HG02623 (cell line): ENCODE data around the gene YJU2.
"Not testable (repeated sequence)": the region's sequence is repeated elsewhere in the genome, so short reads cannot be mapped to it uniquely, and the experiment has no call there.

Source experiments
- ATAC-seq: cut with Tn5 transposase; IDR thresholded peaks from one replicate; pipeline ENCODE4 v1.9.1; 2021; ENCODE audit warnings: moderate library complexity; ENCODE audit not compliant: unreplicated experiment

The YJU2 gene

DNA sequence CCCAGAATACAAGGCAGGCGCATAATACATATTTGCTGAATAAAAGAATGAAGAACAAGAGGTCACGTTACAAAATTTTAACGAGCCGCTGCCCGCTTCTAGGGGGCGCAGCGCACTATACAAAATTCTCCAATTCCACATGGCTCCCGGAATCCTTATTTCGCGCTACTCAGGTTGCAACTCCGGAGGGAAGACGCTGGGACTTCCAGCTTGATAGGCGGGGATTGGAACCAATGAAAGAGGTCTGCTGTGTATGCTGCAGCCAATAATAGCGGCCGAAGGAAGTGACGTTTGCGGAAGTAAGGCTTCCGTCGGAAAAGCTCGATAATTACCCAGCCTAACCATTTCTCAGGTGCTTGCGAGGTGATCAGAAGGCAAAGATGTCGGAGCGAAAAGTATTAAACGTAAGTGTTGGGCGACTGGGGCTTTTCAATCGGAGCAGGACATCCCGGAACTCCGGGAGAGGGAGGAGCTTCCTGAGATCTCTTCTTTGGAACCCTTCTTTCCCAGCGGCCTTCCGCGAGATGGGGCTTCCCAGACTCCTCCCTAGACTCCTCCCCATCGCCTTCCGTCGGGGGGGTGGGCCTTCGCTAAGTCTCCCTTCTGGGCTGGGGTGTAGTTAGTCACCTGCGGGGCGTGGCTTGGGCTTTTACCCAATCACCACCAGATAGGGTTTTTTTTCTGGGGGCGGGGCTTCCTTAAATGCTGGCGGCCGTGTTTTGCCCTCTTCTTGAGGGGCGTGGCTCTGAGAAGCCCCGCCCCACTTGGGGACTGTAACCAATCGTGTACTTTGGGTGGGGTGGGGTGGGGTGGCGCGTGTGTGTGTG, at the start of gene YJU2:
Gene YJU2 (plus strand): TSS at position 314 of the 827 bp plus-strand sequence. CDS start 67 bp downstream, at position 381.
- peak; percentile 76 for ATAC-seq

DNA sequence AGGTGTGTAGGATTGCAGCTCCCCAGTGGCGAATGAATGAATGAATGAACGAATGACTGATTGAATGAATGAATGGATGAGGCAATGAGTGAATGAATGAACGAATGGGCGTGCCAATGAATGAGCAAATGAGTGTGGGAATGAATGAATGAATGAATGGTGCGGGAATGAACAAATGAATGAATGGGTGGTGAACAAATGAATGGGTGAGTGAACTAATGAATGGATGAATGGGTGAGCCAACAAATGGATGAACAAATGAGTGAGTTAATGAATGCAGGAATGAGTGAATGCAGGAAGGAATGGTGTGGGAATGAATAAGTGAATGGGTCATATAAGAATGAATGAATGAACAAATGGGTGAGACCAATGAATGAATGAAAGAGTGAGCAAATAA, 49.7 kb upstream of the YJU2 start:
- ATAC-seq = no peak

DNA sequence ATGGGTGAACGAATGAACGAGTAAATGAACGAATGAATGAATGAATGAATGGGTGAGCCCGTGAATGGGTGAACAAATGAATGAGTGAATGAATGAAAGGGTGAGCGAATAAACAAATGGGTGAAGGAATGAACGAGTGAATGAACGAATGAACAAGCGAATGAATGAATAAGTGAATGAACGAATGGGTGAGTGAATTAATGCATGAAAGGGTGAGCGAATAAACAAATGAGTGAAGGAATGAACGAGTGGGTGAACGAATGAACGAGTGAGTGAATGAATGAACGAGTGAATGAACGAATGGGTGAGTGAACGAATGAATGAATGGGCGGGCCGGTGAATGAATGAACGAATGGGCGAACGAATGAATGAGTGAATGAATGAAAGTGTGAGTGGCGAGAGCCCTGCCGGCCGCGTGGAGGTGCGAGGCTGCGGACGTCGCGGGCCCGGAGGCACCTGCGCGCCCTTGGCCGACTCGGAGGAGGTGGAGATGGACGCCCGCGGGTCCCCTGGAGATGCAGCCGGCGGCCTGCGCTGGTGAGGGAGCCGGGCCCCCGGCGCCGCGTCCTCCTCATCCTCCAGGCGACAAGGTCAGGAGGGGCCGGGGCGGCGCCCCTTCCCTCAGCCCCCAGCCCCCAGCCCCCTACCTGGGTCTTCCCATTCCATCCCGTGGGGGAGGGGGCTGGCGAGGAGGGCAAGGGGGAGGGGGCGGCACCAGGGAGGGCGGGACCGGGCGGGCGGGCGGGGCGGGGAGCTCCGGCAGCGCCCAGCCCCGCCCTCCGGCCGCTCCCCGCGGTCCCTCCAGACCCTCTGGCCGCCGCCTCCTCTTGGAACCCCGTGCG, 49.0 kb upstream of the YJU2 start:
- ATAC-seq = no peak

DNA sequence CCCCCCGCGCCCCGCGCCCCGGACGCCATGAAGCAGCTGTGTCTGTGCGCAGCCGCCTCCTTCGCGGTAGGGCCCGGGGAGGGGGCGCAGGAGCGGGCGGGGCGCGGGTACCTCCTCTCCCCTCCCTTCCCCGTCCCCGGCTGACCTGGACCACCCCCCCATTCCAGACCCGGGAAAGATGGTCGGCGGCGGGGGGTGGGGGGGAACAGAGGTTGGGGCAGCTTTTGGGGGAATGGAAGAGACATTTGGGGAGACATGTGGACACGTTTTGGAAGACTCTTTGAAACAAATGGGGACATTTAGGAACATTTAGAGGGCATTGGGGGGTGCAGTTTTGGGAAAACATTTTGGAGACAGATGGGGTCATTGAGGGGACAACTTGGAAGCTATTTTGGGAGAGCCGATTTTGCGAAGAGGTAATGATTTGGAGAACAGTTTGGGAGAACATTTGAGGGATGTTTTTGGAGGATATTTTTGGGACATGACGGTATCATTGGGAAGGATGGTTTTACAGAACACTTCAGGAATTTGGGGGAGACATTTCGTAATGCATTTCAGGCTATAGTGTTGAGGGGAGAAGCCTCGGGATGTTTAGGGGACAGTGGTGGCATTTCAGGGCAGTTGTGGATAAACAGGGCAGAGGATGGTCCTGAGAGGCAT, 48.3 kb upstream of the YJU2 start:
- ATAC-seq = no peak

DNA sequence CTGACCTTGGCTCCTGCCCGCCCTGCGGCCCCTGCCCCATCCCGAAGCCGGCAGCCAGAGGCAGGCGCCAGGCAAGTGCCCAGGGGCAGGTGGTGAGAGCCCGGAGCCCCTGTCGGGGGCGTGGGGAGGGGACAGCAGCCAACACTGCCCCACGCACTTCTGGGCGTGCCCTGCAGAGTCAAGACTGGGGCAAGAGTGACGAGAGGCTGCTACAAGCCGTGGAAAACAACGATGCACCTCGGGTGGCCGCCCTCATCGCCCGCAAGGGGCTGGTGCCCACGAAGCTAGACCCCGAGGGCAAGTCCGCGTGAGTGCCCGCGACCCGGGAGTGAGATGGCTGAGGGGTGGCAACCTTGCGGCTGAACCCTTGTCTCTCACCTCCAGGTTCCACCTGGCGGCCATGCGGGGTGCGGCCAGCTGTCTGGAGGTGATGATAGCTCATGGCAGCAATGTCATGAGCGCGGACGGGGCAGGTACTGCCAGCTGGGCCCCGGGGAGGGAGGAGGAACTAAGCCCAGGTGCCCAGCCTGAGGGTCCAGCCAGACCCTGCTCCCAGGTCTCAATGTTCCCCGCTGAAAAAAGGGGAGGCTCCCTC, 47.1 kb upstream of the YJU2 start:
- ATAC-seq = no peak

DNA sequence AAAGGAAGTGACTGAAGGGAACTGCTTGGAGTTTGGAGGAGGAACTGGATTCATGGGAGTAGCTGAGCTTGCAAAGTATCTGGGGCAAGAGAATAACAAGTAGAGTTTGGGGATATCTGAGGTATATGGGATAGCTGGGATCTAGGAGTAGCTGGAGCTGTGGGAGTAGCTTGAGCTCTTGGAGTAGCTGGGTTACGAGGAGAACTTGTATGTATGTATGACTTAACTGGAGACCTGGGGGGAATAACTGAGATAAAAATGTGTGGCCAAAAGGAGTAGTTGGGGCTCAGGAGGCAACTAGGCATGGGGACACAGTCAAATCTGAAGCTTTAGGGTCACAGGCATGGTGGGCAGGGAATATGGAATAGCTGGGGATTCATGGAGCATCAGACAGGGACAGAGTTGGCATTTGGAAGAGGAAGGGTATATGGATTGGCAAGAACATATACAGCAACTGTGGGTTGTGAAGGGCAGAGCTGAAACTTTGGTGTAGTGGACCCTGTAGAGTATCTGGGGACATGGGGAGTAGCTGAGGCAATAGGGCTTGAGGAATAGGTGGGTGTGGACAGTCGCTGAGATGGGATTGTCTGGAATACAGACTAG, 45.8 kb upstream of the YJU2 start:
- no peak for ATAC-seq

DNA sequence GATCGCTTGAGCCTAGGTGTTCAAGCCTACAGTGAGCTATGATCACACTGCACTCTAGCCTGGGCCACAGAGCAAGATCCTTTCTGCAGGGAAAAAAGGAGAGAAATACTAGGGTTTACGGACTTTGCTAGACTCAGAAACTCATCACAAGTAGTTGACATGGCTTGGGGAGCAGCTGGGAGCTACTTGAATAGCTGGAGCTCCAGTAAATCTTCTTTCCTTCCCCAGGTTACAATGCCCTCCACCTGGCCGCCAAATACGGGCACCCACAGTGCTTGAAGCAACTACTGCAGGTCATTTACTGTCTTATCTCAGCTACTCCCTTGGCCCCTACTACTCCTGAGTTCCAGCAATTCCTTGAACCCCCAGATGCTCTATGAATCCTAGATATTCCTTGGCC, 45.1 kb upstream of the YJU2 start:
- no peak for ATAC-seq

DNA sequence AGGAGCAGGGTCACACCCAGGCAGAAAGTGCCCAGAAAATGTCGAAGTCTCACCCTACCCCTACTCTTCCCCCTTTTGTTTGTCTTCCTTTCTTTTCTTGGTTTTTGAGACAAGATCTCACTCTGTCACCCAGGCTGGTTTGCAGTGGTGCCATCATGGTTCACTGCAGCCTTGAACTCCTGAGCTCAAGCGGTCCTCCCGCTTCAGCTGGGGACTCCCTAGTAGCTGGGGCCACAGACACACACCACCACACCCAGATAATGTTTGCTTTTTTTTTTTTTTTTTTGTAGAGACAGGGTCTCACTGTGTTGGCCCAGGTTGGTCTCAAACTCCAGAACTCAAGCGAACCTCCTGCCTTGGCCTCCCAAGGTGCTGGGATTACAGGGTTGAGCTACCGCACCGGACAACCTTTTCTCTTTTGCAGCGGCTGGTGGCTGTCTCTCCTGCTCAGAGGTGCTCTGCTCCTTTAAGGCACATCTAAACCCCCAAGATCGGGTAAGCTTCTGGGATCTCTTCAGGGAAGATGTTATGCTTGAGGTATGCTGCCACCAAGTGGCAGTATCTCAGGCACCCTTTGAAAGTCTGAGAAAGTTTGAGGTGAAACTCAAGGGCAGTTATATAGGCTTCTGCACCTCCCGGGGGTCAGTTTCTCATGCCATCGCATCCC, 39.9 kb upstream of the YJU2 start:
- ATAC-seq = no peak

DNA sequence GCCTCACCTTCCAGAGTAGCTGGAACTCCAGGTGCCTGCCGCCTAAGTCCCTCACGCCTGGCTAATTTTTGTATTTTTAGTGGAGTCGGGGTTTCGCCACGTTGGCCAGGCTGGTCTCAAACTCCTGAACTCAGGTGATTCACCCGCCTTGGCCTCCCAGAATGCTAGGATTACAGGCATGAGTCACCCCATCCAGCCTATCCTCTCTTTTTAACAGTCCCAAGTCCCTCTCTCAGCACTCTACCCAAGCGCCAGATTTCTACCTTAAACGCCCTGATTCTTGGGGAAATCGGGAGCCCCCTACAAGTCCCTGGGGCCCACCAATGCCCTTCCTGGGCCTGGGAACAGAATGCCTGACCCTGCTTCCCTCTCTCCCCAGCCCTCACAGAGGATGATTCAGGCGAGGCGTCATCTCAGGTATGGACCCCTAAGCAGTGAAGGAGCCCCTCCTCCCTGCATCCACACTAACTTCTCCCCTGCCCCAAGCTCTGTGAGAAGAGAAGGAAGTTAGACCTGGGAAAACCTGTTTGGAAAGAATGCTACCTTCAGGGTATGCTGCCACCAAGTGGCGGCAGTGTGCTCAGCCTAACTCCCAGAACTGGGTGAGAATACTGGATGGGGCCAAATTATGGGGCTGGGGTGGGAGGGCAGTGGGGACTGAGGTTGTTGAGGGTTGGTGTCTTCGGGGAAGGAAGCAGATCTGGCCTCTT, 38.3 kb upstream of the YJU2 start:
- ATAC-seq = no peak

DNA sequence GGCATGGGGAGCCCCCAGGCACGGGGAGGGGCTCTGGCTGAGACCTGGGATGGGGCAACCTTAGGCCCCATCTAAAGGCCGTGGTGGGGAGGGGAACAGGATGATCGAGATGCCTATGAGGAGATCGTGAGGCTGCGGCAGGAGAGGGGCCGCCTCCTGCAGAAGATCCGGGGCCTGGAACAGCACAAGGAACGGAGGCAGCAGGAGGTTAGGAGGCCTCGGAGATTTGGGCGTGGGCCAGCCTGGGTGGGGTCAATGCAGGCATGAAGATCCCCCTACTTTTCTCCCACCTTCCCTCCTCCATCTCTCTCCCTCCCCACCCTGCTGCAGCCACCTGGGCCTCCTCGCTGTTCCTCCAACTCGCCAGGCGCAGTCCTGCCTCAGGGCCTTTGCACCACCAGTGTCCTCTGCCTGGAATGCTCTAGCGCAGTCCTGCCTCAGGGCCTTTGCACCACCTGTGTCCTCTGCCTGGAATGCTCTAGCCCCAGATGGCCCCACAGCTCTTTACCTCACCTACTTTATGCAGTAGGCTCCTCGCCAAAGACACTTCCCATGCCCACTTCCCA, 36.6 kb upstream of the YJU2 start:
- ATAC-seq = no peak

DNA sequence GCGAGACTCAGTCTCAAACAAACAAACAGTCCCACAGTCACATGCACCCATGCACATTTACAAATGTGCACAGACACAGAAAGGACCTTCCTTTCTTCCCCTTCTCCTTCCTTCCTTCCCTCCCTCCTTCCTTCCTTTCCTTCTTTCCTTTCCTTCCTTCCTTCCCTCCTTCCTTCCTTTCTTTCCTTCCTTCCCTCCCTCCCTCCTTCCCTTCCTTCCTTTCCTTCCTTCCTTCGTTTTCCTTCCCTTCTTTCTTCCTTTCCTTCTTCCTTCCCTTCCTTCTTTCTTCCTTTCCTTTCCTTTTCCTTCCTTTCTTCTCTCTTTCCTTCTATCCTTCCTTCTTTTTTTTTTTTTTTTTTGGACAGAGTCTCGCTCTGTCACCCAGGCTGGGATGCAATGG, 33.8 kb upstream of the YJU2 start:
- no peak for ATAC-seq

DNA sequence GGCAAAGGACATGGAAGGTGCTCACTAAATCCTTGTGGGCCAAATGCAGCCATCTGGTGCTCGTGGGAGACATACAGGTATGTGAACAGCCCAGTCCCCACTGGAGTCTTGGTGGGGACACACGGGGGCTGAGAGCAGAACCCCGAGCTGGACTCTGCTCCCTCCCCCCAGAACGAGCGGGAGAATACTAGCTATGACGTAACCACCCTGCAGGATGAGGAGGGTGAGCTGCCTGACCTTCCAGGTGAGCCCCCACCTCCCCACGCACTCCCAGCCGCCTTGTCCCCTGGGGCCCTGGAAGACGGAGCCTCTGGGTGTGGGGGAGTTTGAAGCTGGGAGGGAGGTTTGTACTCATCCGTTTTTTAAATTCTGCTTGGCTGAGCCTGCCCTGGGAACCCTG, 31.1 kb upstream of the YJU2 start:
- no peak for ATAC-seq

DNA sequence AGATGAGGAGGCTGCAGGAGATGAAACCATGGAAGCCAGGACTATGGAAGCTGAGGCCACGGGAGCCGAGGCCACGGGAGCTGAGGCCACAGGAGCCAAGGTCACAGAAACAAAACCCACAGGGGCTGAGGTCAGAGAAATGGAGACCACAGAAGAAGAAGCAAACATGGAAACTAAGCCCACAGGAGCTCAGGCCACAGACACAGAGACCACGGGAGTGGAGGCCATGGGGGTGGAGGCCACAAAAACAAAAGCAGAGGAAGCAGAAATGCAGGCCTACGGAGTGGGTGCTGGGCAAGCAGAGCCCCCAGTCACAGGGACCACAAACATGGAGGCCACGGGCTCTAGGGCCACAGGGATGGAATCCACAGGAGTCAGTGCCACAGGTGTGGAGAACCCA, 30.0 kb upstream of the YJU2 start:
- ATAC-seq = no peak

DNA sequence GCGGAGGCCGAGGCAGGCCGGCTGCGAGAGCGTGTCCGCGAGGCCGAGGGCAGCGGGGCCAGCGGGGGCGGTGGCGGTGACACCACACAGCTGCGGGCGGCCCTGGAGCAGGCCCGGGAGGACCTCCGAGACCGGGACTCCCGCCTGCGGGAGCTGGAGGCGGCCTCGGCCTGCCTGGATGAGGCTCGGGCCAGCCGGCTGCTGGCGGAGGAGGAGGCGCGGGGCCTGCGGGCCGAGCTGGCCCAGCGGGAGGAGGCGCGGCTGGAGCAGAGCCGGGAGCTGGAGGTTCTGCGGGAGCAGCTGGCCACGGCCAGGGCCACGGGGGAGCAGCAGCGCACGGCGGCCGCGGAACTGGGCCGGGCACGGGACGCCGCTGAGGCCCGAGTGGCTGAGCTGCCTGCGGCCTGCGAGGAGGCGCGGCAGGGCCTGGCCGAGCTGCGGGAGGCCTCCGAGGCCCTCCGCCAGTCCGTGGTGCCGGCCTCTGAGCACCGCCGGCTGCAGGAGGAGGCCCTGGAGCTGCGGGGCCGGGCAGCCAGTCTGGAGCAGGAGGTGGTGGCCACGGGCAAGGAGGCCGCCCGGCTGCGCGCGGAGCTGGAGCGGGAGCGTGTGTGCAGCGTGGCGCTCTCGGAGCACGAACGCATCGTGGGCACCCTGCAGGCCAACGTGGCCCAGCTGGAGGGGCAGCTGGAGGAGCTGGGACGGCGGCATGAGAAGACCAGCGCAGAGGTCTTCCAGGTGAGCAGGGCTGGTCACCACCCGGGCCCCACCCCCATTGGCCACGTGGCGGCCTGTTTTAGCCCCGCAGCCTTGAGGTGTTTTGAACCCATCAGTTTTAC, 29.2 kb upstream of the YJU2 start:
- ATAC-seq = no peak

DNA sequence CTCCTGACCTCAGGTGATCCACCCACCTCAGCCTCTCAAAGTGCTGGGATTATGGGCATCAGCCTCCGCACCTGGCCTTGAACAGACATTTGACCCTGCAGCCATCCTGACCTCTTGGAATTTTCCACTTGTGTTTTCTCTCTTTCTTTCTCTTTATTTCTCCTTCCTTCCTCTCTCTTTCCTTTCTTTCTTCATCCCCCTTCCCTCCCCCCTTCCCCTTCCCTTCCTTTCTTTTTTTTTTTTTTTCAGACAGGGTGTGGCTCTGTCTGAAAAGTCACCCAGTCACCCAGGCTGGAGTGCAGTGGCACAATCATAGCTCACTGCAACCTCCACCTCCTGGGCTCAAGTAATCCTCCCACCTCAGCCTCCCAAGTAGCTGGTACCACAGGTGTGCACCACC, 28.4 kb upstream of the YJU2 start:
- ATAC-seq = not testable (repeated sequence)

DNA sequence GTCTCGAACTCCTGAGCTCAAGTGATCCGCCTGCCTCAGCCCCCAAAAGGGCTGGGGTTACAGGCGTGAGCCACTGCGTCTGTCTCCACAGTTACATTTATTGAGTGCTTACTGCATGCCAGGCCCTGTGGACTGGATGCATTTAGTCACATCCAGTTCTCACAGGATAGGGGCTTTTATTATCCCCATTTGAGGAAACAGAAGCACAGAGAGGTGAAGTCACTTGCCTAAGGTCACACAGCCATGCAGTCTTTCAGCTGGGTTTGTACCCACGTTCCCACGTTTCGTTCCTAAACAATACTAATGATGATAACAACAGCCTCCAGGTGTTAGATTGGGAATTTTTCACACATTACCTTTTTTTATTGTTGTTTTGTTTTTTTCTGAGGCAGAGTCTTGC, 26.7 kb upstream of the YJU2 start:
- no peak for ATAC-seq

DNA sequence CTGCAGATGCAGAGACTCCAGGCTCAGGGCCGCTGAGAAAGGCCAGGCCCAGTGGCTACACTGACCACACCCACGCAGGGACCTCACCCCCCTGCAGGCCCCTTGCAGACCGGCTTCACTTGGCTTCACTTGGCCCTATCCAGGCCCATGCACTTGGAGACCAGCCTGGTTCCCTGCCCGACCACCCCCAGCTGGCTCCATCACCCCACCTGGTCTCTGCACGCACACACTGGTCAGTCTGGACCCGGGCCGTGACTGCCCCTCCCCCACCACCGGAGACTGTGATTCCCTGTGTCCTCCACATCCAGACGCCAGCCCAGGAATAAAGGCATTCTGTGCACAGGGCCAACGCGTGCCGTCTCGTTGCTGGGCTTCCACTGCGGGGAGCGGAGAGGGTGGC, 22.4 kb upstream of the YJU2 start:
- no peak for ATAC-seq

DNA sequence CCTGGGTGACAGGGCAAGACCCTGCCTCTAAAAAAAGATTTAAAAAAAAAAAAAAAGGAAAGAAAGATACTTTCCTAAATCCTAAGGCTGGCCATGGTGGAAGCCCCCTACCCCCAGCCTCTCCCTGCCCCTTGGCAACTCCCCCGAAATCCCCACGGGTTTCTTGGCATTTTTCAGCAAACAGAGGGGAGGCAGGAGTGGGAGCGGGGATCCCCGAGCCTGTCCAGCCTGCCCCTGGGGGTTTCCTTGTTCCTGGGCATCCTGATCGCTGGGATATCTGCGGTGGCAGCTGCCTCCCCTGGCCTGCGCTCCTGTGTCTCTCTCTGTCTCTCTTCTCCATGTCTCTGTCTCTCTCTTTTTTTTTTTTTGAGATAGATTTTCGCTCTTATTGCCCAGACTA, 21.0 kb upstream of the YJU2 start:
- no peak for ATAC-seq

DNA sequence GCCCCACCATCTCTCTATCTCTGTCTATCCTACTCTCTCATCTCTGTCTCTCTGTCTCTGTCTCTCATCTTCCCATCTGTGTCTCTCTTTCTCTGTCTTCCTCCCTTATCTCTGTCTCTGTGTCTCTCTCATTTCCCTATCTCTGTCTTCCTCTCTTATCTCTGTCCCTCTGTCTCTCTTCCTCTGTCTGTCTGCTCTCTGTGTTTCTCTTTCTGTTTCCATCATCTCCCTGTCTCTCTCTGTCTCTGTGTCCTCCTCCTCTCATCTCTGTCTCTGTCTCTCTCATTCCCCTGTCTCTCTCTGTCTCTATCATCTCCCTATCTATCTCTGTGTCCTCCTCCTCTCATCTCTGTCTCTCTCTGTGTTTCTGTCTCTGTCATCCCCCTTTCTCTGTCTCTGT, 19.1 kb upstream of the YJU2 start:
- no peak for ATAC-seq
